Left lung (tissue), 10 donors: ENCODE results near the gene C11orf54. TPM values are rescaled to one million over a fixed set of nuclear protein-coding genes. Genes with fewer than 3 reads are reported as not detected.

Experiments
- ATAC-seq: fragments of 200-7000 bp; cut with Tn5 transposase; one replicate; pipeline ENCODE4 v1.9.1; 2020; ENCODE audit warnings: moderate library complexity
- DNase-seq, 4 donors: peaks; one replicate each; pipeline ENCODE4 v3.0.0-alpha.2; 2013 to 2020
- H3K27ac ChIP-seq, 2 donors: fragments of 200-600 bp; sonication (generic) in 1 of 2; one replicate each; pipeline versions ENCODE4 v1.5.0 to v1.8.0; 2020 to 2021
- H3K27me3 ChIP-seq, 2 donors: fragments of 200-600 bp; sonication (generic) in 1 of 2; one replicate each; pipeline versions ENCODE4 v1.5.0 to v1.8.0; 2020 to 2021
- H3K36me3 ChIP-seq, 2 donors: fragments of 200-600 bp; sonication (generic) in 1 of 2; one replicate each; pipeline versions ENCODE4 v1.5.0 to v1.8.0; 2020 to 2021
- H3K4me1 ChIP-seq, 2 donors: fragments of 200-600 bp; one replicate each; pipeline ENCODE4 v1.8.0; 2021
- H3K4me3 ChIP-seq, 2 donors: fragments of 200-600 bp; sonication (generic) in 1 of 2; one replicate each; pipeline versions ENCODE4 v1.5.0 to v1.8.0; 2020 to 2021; ENCODE audit warnings: mild to moderate bottlenecking in 1 of 2
- H3K9me3 ChIP-seq, 2 donors: fragments of 200-600 bp; sonication (generic) in 1 of 2; one replicate each; pipeline versions ENCODE4 v1.5.0 to v1.8.0; 2020 to 2021
- intact Hi-C, 2 donors: fragments of 100-400 bp; cut with DNase I; formaldehyde crosslinking; loops; one replicate each; pipeline versions ENCODE4 v1.11.2 to v1.14.2; 2022
- polyA plus RNA-seq, 6 donors: library from polyadenylated mRNA; unstranded; fragments of 120-200 nt; gene quantifications; one replicate each; pipeline ENCODE4 v1.2.1, GENCODE V29; 2013; ENCODE audit not compliant: insufficient read length in 6 of 6
- total RNA-seq, 2 donors: library from RNA; stranded (reverse); fragmentation: NEBNext Ultra II Directional; extraction: Animal tissue kit (Norgen Biotek cat#: 25700); gene quantifications; one replicate each; pipeline ENCODE4 v1.2.1, GENCODE V29; 2021
- TF ChIP-seq, protein P1 (sequence below), 2 donors: fragments of 200-600 bp; sonication (generic) in 1 of 2; IDR thresholded peaks; one replicate each; pipeline versions ENCODE4 v1.5.0 to v1.8.0; 2021; ENCODE audit warnings: antibody characterized with exemption in 2 of 2
- donor health status: DM: no; HTN: yes; CAD: no.
- donor health status: DM: no; HTN: no; CAD: no.

The C11orf54 gene
- total and polyA plus RNA-seq, 8 donors, result 21.7 to 73.6 (median 60.4) TPM

DNA sequence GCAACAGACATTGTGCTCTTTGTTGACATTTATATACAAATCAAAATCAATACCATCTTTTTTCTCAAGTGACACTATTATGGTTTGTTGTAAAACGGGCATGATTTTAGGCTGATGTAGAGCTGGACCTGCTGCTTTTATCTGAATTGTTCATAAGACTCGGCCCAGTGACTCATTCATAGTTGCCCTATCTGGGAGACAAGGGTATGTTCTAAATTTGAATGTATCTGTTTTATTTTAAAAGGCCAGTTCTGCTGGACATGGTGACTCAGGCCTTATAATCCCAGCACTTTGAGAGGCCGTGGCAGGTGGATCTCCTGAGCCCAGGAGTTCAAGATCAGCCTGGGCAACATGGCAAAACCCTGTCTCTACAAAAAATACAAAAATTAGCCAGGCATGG, 40.6 kb upstream of the C11orf54 start:
- H3K27ac ChIP-seq, result no peak overlapping the region
- no peak for DNase-seq
- H3K4me3 ChIP-seq, result no peak overlapping the region
- H3K27me3 ChIP-seq, result no peaks in the 10 kb centered on the region
- ATAC-seq, result no peak
- H3K4me1 ChIP-seq, result no peaks in the 10 kb centered on the region
- H3K36me3 ChIP-seq, result peaks cover 0 to 89% of the 10 kb centered on the region in 2 donors
- intact Hi-C loops, result no loop called here
- TF ChIP-seq, protein P1, sequence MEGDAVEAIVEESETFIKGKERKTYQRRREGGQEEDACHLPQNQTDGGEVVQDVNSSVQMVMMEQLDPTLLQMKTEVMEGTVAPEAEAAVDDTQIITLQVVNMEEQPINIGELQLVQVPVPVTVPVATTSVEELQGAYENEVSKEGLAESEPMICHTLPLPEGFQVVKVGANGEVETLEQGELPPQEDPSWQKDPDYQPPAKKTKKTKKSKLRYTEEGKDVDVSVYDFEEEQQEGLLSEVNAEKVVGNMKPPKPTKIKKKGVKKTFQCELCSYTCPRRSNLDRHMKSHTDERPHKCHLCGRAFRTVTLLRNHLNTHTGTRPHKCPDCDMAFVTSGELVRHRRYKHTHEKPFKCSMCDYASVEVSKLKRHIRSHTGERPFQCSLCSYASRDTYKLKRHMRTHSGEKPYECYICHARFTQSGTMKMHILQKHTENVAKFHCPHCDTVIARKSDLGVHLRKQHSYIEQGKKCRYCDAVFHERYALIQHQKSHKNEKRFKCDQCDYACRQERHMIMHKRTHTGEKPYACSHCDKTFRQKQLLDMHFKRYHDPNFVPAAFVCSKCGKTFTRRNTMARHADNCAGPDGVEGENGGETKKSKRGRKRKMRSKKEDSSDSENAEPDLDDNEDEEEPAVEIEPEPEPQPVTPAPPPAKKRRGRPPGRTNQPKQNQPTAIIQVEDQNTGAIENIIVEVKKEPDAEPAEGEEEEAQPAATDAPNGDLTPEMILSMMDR (IDR thresholded peaks at IDR 0.05), result no peak
- H3K9me3 ChIP-seq, result no peaks in the 10 kb centered on the region

DNA sequence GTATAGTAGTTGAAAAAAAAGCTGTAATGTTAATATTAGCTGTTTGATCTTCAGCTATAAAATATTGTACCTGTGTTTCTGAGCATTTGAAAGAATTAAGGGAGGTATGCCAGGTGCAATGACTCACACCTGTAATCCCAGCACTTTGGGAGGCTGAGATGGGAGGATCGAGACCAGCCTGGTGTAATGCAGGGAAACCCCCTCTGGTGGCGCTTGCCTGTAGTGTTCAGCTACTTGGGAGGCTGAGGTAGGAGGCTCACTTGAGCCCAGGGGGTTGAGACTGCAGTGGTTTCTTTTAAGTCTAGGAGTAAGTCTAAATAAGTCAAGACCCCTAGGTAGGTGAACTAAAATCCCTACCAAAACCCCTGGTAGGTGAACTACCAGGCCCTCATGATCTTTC, 37.2 kb upstream of the C11orf54 start:
- Histone ChIP-seq H3K27me3 (no peaks in the 10 kb centered on the region), H3K36me3 (peaks cover 0 to 87% of the 10 kb centered on the region in 2 donors), H3K4me1 (no peaks in the 10 kb centered on the region), H3K9me3 (peaks cover 0 to 6% of the 10 kb centered on the region in 2 donors), H3K4me3 (no peak overlapping the region), H3K27ac (no peak overlapping the region)
- TF ChIP-seq, protein P1 (IDR thresholded peaks at IDR 0.05), result no peak
- ATAC-seq (no peak), DNase-seq (no peak)
- intact Hi-C loops, result no loop called here

DNA sequence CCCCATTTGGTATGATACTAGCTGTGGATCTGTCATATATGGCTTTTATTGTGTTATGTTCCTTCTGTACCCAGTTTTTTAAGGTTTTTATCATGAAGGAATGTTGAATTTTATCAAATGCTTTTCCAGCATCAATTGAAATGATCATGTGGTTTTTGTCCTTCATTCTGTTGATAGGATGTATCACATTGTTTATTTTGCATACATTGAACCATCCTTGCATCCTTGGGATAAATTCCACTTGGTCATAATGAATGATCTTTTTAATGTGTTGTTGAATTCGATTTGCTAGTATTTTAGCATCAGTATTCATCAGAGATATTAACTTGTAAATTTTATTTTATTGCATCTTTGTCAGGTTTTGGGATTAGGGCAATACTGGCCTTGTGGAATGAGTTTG, 31.2 kb upstream of the C11orf54 start:
- no peaks in the 10 kb centered on the region for H3K27me3 ChIP-seq
- ATAC-seq (no peak), DNase-seq (no peak)
- intact Hi-C loops, result no loop called here
- TF ChIP-seq, protein P1 (IDR thresholded peaks at IDR 0.05), result no peak
- H3K27ac ChIP-seq, result no peak overlapping the region
- H3K4me1 ChIP-seq, result no peaks in the 10 kb centered on the region
- peaks cover 0 to 77% of the 10 kb centered on the region in 2 donors for H3K36me3 ChIP-seq
- no peak overlapping the region for H3K4me3 ChIP-seq
- H3K9me3 ChIP-seq, result peaks cover 0 to 28% of the 10 kb centered on the region in 2 donors

- Histone ChIP-seq H3K27me3 (no peaks in the 10 kb centered on the region), H3K27ac (no peak overlapping the region), H3K4me3 (no peak overlapping the region), H3K9me3 (peaks cover 0 to 28% of the 10 kb centered on the region in 2 donors), H3K4me1 (peaks cover 0 to 2% of the 10 kb centered on the region in 2 donors), H3K36me3 (peaks cover 0 to 76% of the 10 kb centered on the region in 2 donors)
- intact Hi-C loops, result no loop called here
- ATAC-seq, result no peak
- TF ChIP-seq, protein P1 (IDR thresholded peaks at IDR 0.05), result no peak
- no peak for DNase-seq
Measured at GRCh38 chr11:93712678-93713077, 28.8 kb upstream of the C11orf54 start.

GRCh38 chr11:93715797-93716396, 25.6 kb upstream of the C11orf54 start:
- H3K27ac ChIP-seq, result no peak overlapping the region
- intact Hi-C loops, result no loop called here
- TF ChIP-seq, protein P1 (IDR thresholded peaks at IDR 0.05), result no peak
- H3K36me3 ChIP-seq, result peaks cover 0 to 44% of the 10 kb centered on the region in 2 donors
- H3K4me3 ChIP-seq, result no peak overlapping the region
- no peaks in the 10 kb centered on the region for H3K27me3 ChIP-seq
- H3K4me1 ChIP-seq, result peaks cover 0 to 9% of the 10 kb centered on the region in 2 donors
- H3K9me3 ChIP-seq, result peaks cover 0 to 6% of the 10 kb centered on the region in 2 donors
- ATAC-seq (no peak), DNase-seq (no peak)
